ENCODE results near the gene TANGO2. TPM values are rescaled to one million over a fixed set of nuclear protein-coding genes. Genes with fewer than 3 reads are reported as not detected.

TANGO2 gene
- total RNA-seq, 1 experiment from 2014 or later = 17.0 TPM

DNA sequence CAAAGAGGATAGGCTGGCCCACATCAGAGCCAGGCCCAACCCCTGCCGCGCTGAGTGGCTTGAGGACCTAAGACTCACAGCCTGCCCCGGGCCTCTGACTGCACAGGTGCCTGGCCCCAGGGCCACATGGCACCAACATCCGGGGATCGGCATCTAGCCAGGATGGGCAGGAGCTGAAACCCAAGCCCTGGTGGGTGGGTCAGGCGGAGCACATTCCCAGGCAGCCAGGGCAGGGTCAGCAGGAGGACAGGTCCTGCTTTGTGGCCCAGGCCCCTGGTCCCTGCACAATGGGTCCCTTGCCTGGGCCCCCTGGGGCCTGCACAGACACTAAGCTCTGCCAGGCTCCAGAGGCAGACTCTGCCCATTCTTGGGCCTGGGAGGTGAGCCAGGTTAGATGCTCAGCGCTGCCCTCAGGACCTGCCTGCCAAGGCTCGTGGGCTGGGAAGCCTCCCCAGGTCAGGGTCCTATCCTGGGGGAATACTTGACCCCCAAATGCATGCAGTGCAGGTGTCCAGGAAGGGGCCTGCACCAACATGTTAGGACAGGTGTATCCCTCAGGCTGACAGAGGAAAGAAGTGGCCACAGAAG lies 37.8 kb upstream of the TANGO2 start:
- Histone ChIP-seq H3K9ac (ENCODE audit: low read length) (peak overlapping the region; percentile 60), H3K79me2 (ENCODE audit: insufficient read depth, low read length) (peaks cover 16% of the 10 kb centered on the region), H3K9me3 (ENCODE audit: control insufficient read depth in 1 of 2, insufficient read depth in 1 of 2, low read depth in 1 of 2, low read length in 2 of 2) (no peaks in the 10 kb centered on the region), H3K36me3 (ENCODE audit: control insufficient read depth in 1 of 2, insufficient read depth in 2 of 2, low read length in 2 of 2) (peaks cover 3 to 6% of the 10 kb centered on the region in 2 experiments; a peak in 2 of 4 replicates), H3K27ac (ENCODE audit: low read depth, low read length) (peak overlapping the region; percentile 68), H3K4me3 (replicated peaks in 1 of 2; ENCODE audit: low read depth in 1 of 2, low read length in 2 of 2) (no peak overlapping the region), H3K4me2 (ENCODE audit: low read length) (peak overlapping the region; percentile 96), H3K4me1 (ENCODE audit: control insufficient read depth in 1 of 2, insufficient read depth in 2 of 2, low read length in 2 of 2) (peaks cover 37 to 45% of the 10 kb centered on the region in 2 experiments), H4K20me1 (ENCODE audit: insufficient read depth) (no peaks in the 10 kb centered on the region), H3K9me2 (ENCODE audit: insufficient read depth) (no peaks in the 10 kb centered on the region), H2AFZ (ENCODE audit: low read depth, low read length, poor library complexity, severe bottlenecking) (no peak overlapping the region), H3K27me3 (ENCODE audit: insufficient read depth, low read length) (no peaks in the 10 kb centered on the region)
- TF ChIP-seq JUND (IDR thresholded peaks at IDR 0.05) = no peak
- no peak for TF ChIP-seq YY1 (IDR thresholded peaks at IDR 0.05; ENCODE audit: extremely low read depth, insufficient replicate concordance, low read depth, low read length)
- TF ChIP-seq, protein P1, sequence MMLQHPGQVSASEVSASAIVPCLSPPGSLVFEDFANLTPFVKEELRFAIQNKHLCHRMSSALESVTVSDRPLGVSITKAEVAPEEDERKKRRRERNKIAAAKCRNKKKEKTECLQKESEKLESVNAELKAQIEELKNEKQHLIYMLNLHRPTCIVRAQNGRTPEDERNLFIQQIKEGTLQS (IDR thresholded peaks at IDR 0.05) = no peak
- ChIA-PET CTCF (no interaction called here), RAD21 (ENCODE audit: low non-redundant PET in 1 of 2, low total read pairs in 2 of 2, uncharacterized antibody in 2 of 2, unreplicated experiment in 2 of 2) (no interaction called here), POLR2A (no interaction called here)
- intact Hi-C loops (cut with micrococcal nuclease) = loop anchor here (10.0 kb wide), 1 partner anchor 102 kb away; the partner anchor contains the start of gene DGCR8
- ATAC-seq (no peak), DNase-seq (ENCODE audit: low read depth, low spot score) (no peak)
- no TSS peak for BruUV-seq (replicated peaks)

DNA sequence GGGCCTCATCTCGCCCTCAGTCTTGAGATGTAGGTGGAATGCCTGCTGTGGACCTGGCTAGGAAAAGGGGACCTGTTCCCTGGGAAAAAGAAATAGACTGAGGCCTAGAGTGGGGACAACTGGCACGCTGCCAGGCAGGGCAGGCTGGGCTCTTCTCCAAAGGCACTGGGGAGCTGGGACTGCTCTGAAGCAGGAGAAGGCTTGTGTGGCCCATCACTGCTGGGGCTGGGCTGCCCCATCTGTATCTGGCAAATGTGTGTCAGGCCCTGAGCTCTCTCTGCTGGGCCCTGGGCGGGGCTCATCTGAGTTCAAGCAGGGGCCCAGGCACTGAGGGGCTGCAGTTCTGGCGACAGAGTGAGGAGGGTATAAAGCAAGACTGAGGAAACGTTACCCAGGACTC lies 37.2 kb upstream of the TANGO2 start:
- H3K9ac ChIP-seq (ENCODE audit: low read length) = peak overlapping the region; percentile 60
- H3K27me3 ChIP-seq (ENCODE audit: insufficient read depth, low read length) = no peaks in the 10 kb centered on the region
- intact Hi-C loops (cut with micrococcal nuclease) = loop anchor here (10.0 kb wide), 1 partner anchor 101 kb away; the partner anchor contains the start of gene DGCR8
- TF ChIP-seq, protein P1 (IDR thresholded peaks at IDR 0.05) = no peak
- TF ChIP-seq CEBPB (IDR thresholded peaks at IDR 0.05; ENCODE audit: low read depth) (no peak), EZH2 (IDR thresholded peaks at IDR 0.05) (no peak), CBX3 (IDR thresholded peaks at IDR 0.05; ENCODE audit: low read depth) (no peak), YY1 (IDR thresholded peaks at IDR 0.05; ENCODE audit: extremely low read depth, insufficient replicate concordance, low read depth, low read length) (no peak), SIN3A (IDR thresholded peaks at IDR 0.05; ENCODE audit: low read depth) (no peak), ZFX (IDR thresholded peaks at IDR 0.05) (no peak), POLR2AphosphoS5 (IDR thresholded peaks at IDR 0.05; ENCODE audit: low read depth, low read length) (no peak), SRF (IDR thresholded peaks at IDR 0.05; ENCODE audit: low read depth) (no peak), ELF1 (IDR thresholded peaks at IDR 0.05; ENCODE audit: borderline replicate concordance, low read depth) (no peak), POLR2A (IDR thresholded peaks at IDR 0.05; ENCODE audit: borderline replicate concordance, extremely low read depth, insufficient read depth, insufficient read length) (no peak), EZH2phosphoT487 (IDR thresholded peaks at IDR 0.05; ENCODE audit: borderline replicate concordance) (no peak), ZNF274 (IDR thresholded peaks at IDR 0.05; ENCODE audit: low read depth, low read length) (no peak)
- TF ChIP-seq, protein P2, sequence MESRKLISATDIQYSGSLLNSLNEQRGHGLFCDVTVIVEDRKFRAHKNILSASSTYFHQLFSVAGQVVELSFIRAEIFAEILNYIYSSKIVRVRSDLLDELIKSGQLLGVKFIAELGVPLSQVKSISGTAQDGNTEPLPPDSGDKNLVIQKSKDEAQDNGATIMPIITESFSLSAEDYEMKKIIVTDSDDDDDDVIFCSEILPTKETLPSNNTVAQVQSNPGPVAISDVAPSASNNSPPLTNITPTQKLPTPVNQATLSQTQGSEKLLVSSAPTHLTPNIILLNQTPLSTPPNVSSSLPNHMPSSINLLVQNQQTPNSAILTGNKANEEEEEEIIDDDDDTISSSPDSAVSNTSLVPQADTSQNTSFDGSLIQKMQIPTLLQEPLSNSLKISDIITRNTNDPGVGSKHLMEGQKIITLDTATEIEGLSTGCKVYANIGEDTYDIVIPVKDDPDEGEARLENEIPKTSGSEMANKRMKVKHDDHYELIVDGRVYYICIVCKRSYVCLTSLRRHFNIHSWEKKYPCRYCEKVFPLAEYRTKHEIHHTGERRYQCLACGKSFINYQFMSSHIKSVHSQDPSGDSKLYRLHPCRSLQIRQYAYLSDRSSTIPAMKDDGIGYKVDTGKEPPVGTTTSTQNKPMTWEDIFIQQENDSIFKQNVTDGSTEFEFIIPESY (IDR thresholded peaks at IDR 0.05; ENCODE audit: extremely low read depth, insufficient replicate concordance, low read length) = no peak
- H4K20me1 ChIP-seq (ENCODE audit: insufficient read depth) = no peaks in the 10 kb centered on the region
- no peak for ATAC-seq
- H2AFZ ChIP-seq (ENCODE audit: low read depth, low read length, poor library complexity, severe bottlenecking) = no peak overlapping the region
- no TSS peak for BruUV-seq (replicated peaks)
- H3K9me3 ChIP-seq (ENCODE audit: control insufficient read depth in 1 of 2, insufficient read depth in 1 of 2, low read depth in 1 of 2, low read length in 2 of 2) = no peaks in the 10 kb centered on the region
- no peaks in the 10 kb centered on the region for H3K9me2 ChIP-seq (ENCODE audit: insufficient read depth)
- peaks cover 3 to 5% of the 10 kb centered on the region in 2 experiments; a peak in 2 of 4 replicates for H3K36me3 ChIP-seq (ENCODE audit: control insufficient read depth in 1 of 2, insufficient read depth in 2 of 2, low read length in 2 of 2)
- H3K4me2 ChIP-seq (ENCODE audit: low read length) = peak overlapping the region; percentile 96
- DNase-seq (ENCODE audit: low read depth, low spot score) = no peak
- peaks cover 16% of the 10 kb centered on the region for H3K79me2 ChIP-seq (ENCODE audit: insufficient read depth, low read length)
- POLR2A ChIA-PET = interaction anchor here (1.4 kb wide), 2 partner anchors 9 to 79 kb away, joined by 4 to 5 read pairs; no protein-coding TSS in a partner anchor
- peak overlapping the region; percentile 16 to 28; a peak in 3 of 4 replicates for H3K4me3 ChIP-seq (replicated peaks in 1 of 2; ENCODE audit: low read depth in 1 of 2, low read length in 2 of 2)
- H3K4me1 ChIP-seq (ENCODE audit: control insufficient read depth in 1 of 2, insufficient read depth in 2 of 2, low read length in 2 of 2) = peaks cover 37 to 45% of the 10 kb centered on the region in 2 experiments
- RAD21 ChIA-PET (ENCODE audit: low non-redundant PET in 1 of 2, low total read pairs in 2 of 2, uncharacterized antibody in 2 of 2, unreplicated experiment in 2 of 2) = no interaction called here
- CTCF ChIA-PET = interaction anchor here (1.2 kb wide), 1 partner anchor 13 kb away, joined by 3 read pairs; no protein-coding TSS in a partner anchor
- H3K27ac ChIP-seq (ENCODE audit: low read depth, low read length) = peak overlapping the region; percentile 68

Measured in HCT116 (cell line).